Measurements from ENCODE around the gene CCNA2.
A peak's percentile ranks its signal among the peaks of the same experiment; 100 is the strongest.

Gene CCNA2

GRCh38 chr4:121789960-121790829 lies 33.5 kb downstream of the CCNA2 start:
- peak overlapping the region; percentile 62 for H3K27ac ChIP-seq
- H3K4me3 ChIP-seq (ENCODE audit: low read depth, low read length) = no peak overlapping the region
- no peak overlapping the region for H3K9ac ChIP-seq
- H3K79me2 ChIP-seq = no peaks in the 10 kb centered on the region
- TF ChIP-seq CTCF (IDR thresholded peaks at IDR 0.05) = no peak
- H3K36me3 ChIP-seq (ENCODE audit: control insufficient read depth, insufficient read depth, low read length) = no peaks in the 10 kb centered on the region
- no peaks in the 10 kb centered on the region for H3K9me3 ChIP-seq (ENCODE audit: control insufficient read depth, low read length)
- H3K27me3 ChIP-seq (ENCODE audit: control insufficient read depth, insufficient read depth, low read length) = no peaks in the 10 kb centered on the region
- peak overlapping the region; percentile 54 for H2AFZ ChIP-seq
- no peaks in the 10 kb centered on the region for H3K4me1 ChIP-seq
- H3K4me2 ChIP-seq (ENCODE audit: low read length) = no peak overlapping the region

GRCh38 chr4:121789455-121789854 lies 34.2 kb downstream of the CCNA2 start:
- H3K27me3 ChIP-seq (ENCODE audit: control insufficient read depth, insufficient read depth, low read length) = no peaks in the 10 kb centered on the region
- H3K9ac ChIP-seq = no peak overlapping the region
- no peaks in the 10 kb centered on the region for H3K36me3 ChIP-seq (ENCODE audit: control insufficient read depth, insufficient read depth, low read length)
- no peak overlapping the region for H2AFZ ChIP-seq
- no peak overlapping the region for H3K4me3 ChIP-seq (ENCODE audit: low read depth, low read length)
- TF ChIP-seq CTCF (IDR thresholded peaks at IDR 0.05) = no peak
- no peak overlapping the region for H3K27ac ChIP-seq
- H3K4me2 ChIP-seq (ENCODE audit: low read length) = no peak overlapping the region
- H3K9me3 ChIP-seq (ENCODE audit: control insufficient read depth, low read length) = no peaks in the 10 kb centered on the region
- H3K79me2 ChIP-seq = no peaks in the 10 kb centered on the region
- H3K4me1 ChIP-seq = no peaks in the 10 kb centered on the region

GRCh38 chr4:121788896-121789295 lies 34.8 kb downstream of the CCNA2 start:
- no peak overlapping the region for H3K27ac ChIP-seq
- no peak for TF ChIP-seq CTCF (IDR thresholded peaks at IDR 0.05)

GRCh38 chr4:121786221-121786620 lies 37.5 kb downstream of the CCNA2 start:
- Histone ChIP-seq H2AFZ (no peak overlapping the region), H3K27me3 (ENCODE audit: control insufficient read depth, insufficient read depth, low read length) (no peaks in the 10 kb centered on the region), H3K9me3 (ENCODE audit: control insufficient read depth, low read length) (no peaks in the 10 kb centered on the region), H3K4me3 (ENCODE audit: low read depth, low read length) (no peak overlapping the region), H3K79me2 (no peaks in the 10 kb centered on the region), H3K4me2 (ENCODE audit: low read length) (no peak overlapping the region), H3K9ac (no peak overlapping the region), H3K36me3 (ENCODE audit: control insufficient read depth, insufficient read depth, low read length) (no peaks in the 10 kb centered on the region), H3K4me1 (no peaks in the 10 kb centered on the region), H3K27ac (no peak overlapping the region)
- TF ChIP-seq CTCF (IDR thresholded peaks at IDR 0.05) = no peak

More at GRCh38 chr4:121788896-121789295, 34.8 kb downstream of the CCNA2 start:
- H2AFZ ChIP-seq = no peak overlapping the region
- H3K9ac ChIP-seq = no peak overlapping the region
- H3K79me2 ChIP-seq = no peaks in the 10 kb centered on the region
- H3K9me3 ChIP-seq (ENCODE audit: control insufficient read depth, low read length) = no peaks in the 10 kb centered on the region
- H3K4me1 ChIP-seq = no peaks in the 10 kb centered on the region
- no peak overlapping the region for H3K4me3 ChIP-seq (ENCODE audit: low read depth, low read length)
- H3K27me3 ChIP-seq (ENCODE audit: control insufficient read depth, insufficient read depth, low read length) = no peaks in the 10 kb centered on the region
- H3K36me3 ChIP-seq (ENCODE audit: control insufficient read depth, insufficient read depth, low read length) = no peaks in the 10 kb centered on the region
- no peak overlapping the region for H3K4me2 ChIP-seq (ENCODE audit: low read length)

GRCh38 chr4:121785479-121785878 lies 38.2 kb downstream of the CCNA2 start:
- no peaks in the 10 kb centered on the region for H3K27me3 ChIP-seq (ENCODE audit: control insufficient read depth, insufficient read depth, low read length)
- H2AFZ ChIP-seq = no peak overlapping the region
- TF ChIP-seq CTCF (IDR thresholded peaks at IDR 0.05) = no peak
- H3K4me2 ChIP-seq (ENCODE audit: low read length) = no peak overlapping the region
- H3K9me3 ChIP-seq (ENCODE audit: control insufficient read depth, low read length) = no peaks in the 10 kb centered on the region
- no peak overlapping the region for H3K4me3 ChIP-seq (ENCODE audit: low read depth, low read length)
- H3K36me3 ChIP-seq (ENCODE audit: control insufficient read depth, insufficient read depth, low read length) = no peaks in the 10 kb centered on the region
- no peaks in the 10 kb centered on the region for H3K4me1 ChIP-seq
- no peak overlapping the region for H3K27ac ChIP-seq
- H3K79me2 ChIP-seq = no peaks in the 10 kb centered on the region
- H3K9ac ChIP-seq = no peak overlapping the region

Measured in parathyroid adenoma (tissue), 2 donors.